ENCODE data around the gene PCDH9.

DNA sequence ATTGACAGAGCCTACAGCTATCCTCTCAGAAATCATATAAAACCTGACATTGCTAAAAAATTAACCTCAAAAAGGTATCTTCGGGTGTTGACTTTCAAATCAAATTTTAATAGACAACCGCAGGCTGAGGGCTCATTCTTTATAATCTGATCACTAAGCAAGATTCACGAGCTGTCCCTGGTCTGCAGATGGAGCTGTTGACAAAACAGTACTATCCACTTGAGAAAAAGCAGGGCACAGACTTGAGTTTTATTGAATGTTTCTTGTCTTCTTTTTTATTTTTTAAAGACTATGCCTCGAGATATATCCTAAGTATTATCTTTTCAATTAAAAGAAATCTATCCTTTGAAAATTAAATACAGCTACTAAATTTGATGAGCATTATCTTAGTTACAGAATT lies 540.5 kb downstream of the PCDH9 start:
- TF ChIP-seq, protein P1, sequence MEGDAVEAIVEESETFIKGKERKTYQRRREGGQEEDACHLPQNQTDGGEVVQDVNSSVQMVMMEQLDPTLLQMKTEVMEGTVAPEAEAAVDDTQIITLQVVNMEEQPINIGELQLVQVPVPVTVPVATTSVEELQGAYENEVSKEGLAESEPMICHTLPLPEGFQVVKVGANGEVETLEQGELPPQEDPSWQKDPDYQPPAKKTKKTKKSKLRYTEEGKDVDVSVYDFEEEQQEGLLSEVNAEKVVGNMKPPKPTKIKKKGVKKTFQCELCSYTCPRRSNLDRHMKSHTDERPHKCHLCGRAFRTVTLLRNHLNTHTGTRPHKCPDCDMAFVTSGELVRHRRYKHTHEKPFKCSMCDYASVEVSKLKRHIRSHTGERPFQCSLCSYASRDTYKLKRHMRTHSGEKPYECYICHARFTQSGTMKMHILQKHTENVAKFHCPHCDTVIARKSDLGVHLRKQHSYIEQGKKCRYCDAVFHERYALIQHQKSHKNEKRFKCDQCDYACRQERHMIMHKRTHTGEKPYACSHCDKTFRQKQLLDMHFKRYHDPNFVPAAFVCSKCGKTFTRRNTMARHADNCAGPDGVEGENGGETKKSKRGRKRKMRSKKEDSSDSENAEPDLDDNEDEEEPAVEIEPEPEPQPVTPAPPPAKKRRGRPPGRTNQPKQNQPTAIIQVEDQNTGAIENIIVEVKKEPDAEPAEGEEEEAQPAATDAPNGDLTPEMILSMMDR (IDR thresholded peaks at IDR 0.05) = peak; percentile 32; the same call in 1 of the 2 replicates
- TF ChIP-seq CHD2 (IDR thresholded peaks at IDR 0.05; ENCODE audit: low read length, partially characterized antibody) (no peak), YY1 (IDR thresholded peaks at IDR 0.05; ENCODE audit: low read depth) (no peak), SIN3A (IDR thresholded peaks at IDR 0.05; ENCODE audit: borderline replicate concordance, low read depth, low read length) (no peak), NFIC (IDR thresholded peaks at IDR 0.05; ENCODE audit: borderline replicate concordance) (no peak), SMC3 (IDR thresholded peaks at IDR 0.05; ENCODE audit: low read depth, low read length) (peak; percentile 74), POLR2AphosphoS5 (IDR thresholded peaks at IDR 0.05; ENCODE audit: low read depth, low read length) (no peak)
- TF ChIP-seq, protein P2, sequence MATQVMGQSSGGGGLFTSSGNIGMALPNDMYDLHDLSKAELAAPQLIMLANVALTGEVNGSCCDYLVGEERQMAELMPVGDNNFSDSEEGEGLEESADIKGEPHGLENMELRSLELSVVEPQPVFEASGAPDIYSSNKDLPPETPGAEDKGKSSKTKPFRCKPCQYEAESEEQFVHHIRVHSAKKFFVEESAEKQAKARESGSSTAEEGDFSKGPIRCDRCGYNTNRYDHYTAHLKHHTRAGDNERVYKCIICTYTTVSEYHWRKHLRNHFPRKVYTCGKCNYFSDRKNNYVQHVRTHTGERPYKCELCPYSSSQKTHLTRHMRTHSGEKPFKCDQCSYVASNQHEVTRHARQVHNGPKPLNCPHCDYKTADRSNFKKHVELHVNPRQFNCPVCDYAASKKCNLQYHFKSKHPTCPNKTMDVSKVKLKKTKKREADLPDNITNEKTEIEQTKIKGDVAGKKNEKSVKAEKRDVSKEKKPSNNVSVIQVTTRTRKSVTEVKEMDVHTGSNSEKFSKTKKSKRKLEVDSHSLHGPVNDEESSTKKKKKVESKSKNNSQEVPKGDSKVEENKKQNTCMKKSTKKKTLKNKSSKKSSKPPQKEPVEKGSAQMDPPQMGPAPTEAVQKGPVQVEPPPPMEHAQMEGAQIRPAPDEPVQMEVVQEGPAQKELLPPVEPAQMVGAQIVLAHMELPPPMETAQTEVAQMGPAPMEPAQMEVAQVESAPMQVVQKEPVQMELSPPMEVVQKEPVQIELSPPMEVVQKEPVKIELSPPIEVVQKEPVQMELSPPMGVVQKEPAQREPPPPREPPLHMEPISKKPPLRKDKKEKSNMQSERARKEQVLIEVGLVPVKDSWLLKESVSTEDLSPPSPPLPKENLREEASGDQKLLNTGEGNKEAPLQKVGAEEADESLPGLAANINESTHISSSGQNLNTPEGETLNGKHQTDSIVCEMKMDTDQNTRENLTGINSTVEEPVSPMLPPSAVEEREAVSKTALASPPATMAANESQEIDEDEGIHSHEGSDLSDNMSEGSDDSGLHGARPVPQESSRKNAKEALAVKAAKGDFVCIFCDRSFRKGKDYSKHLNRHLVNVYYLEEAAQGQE (IDR thresholded peaks at IDR 0.05; ENCODE audit: low read depth, low read length) = no peak
- TF ChIP-seq, protein P3, sequence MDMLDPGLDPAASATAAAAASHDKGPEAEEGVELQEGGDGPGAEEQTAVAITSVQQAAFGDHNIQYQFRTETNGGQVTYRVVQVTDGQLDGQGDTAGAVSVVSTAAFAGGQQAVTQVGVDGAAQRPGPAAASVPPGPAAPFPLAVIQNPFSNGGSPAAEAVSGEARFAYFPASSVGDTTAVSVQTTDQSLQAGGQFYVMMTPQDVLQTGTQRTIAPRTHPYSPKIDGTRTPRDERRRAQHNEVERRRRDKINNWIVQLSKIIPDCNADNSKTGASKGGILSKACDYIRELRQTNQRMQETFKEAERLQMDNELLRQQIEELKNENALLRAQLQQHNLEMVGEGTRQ (IDR thresholded peaks at IDR 0.05; ENCODE audit: borderline replicate concordance, low read depth, low read length) = no peak

Measured in SK-N-SH (cell line).